Common myeloid progenitor, CD34-positive (primary cell): ENCODE measurements around the gene NLGN2.

Experiments used
- CTCF ChIA-PET: fragments of 350-600 bp; sonication (Branson Sonifier 250); formaldehyde crosslinking; loops from one replicate; lab custom pipeline; 2021; ENCODE audit warnings: antibody characterized with exemption; lab: Charles Lee
- POLR2A ChIA-PET: fragments of 350-600 bp; sonication (Branson Sonifier 250); formaldehyde crosslinking; loops from one replicate; lab custom pipeline; 2021; ENCODE audit warnings: antibody characterized with exemption; lab: Charles Lee
- DNase-seq, 3 donors: peaks; one replicate each; pipeline versions ENCODE4 v3.0.0 to v3.0.0-alpha.2; 2013
- H3K27ac ChIP-seq, 2 experiments: 1 replicate in 1 of 2; 2 replicates in 1 of 2; pipeline ENCODE4 v1.7.0; 2013; ENCODE audit warnings: inconsistent platforms in 2 of 2, low read length in 2 of 2, mild to moderate bottlenecking in 2 of 2, low read depth in 1 of 2, moderate library complexity in 1 of 2; ENCODE audit not compliant: severe bottlenecking in 2 of 2, insufficient read depth in 1 of 2, poor library complexity in 1 of 2
- H3K27me3 ChIP-seq, 5 experiments: replicated peaks in 2 of 5; 1 replicate in 3 of 5; 2 replicates in 2 of 5; pipeline versions ENCODE4 v1.6.1 to v1.7.0; 2013; ENCODE audit warnings: low read length in 4 of 5, mild to moderate bottlenecking in 2 of 5, moderate library complexity in 2 of 5, inconsistent platforms in 1 of 5; ENCODE audit not compliant: insufficient read depth in 5 of 5, control insufficient read depth in 4 of 5
- H3K36me3 ChIP-seq, 4 experiments: 1 replicate in 2 of 4; 2 replicates in 2 of 4; pipeline versions ENCODE4 v1.6.1 to v1.7.0; 2013; ENCODE audit warnings: low read length in 3 of 4, control low read depth in 1 of 4, mild to moderate bottlenecking in 1 of 4; ENCODE audit not compliant: control insufficient read depth in 4 of 4, insufficient read depth in 4 of 4
- H3K4me1 ChIP-seq, 4 experiments: 1 replicate in 3 of 4; 2 replicates in 1 of 4; pipeline versions ENCODE4 v1.6.1 to v1.7.1; 2013; ENCODE audit warnings: low read length in 3 of 4, mild to moderate bottlenecking in 3 of 4, control low read depth in 1 of 4, inconsistent platforms in 1 of 4, moderate library complexity in 1 of 4; ENCODE audit not compliant: control insufficient read depth in 4 of 4, insufficient read depth in 4 of 4; ENCODE audit errors: control extremely low read depth in 1 of 4
- H3K4me3 ChIP-seq, 7 experiments: 1 replicate in 4 of 7; 2 replicates in 3 of 7; pipeline versions ENCODE4 v1.5.1 to v1.7.0; 2013; ENCODE audit warnings: mild to moderate bottlenecking in 7 of 7, low read length in 6 of 7, moderate library complexity in 6 of 7, inconsistent platforms in 2 of 7, low read depth in 2 of 7, control low read depth in 1 of 7; ENCODE audit not compliant: insufficient read depth in 4 of 7, control insufficient read depth in 1 of 7; ENCODE audit errors: extremely low read depth in 1 of 7
- H3K9me3 ChIP-seq, 5 experiments: 1 replicate in 4 of 5; 2 replicates in 1 of 5; pipeline versions ENCODE4 v1.6.1 to v1.7.1; 2013; ENCODE audit warnings: low read length in 4 of 5, mild to moderate bottlenecking in 2 of 5, inconsistent platforms in 1 of 5, low read depth in 1 of 5, moderate library complexity in 1 of 5; ENCODE audit not compliant: control insufficient read depth in 4 of 5, insufficient read depth in 2 of 5; ENCODE audit errors: control extremely low read depth in 1 of 5
- WGBS: methylation state at CpG from one replicate; pipeline ENCODE4 v1.1.5; 2013; ENCODE audit not compliant: insufficient coverage; 5-methylcytosine and 5-hydroxymethylcytosine counted together

The NLGN2 gene

GRCh38 chr17:7417056-7417655, 9.5 kb downstream of the NLGN2 start:
- no peak for DNase-seq
- Histone ChIP-seq H3K27me3 (no peaks in the 10 kb centered on the region), H3K4me1 (no peaks in the 10 kb centered on the region), H3K36me3 (peaks cover 0 to 4% (median 2%) of the 10 kb centered on the region in 4 experiments), H3K9me3 (no peaks in the 10 kb centered on the region), H3K4me3 (no peak overlapping the region), H3K27ac (no peak overlapping the region)
- WGBS = 96% methylated on average over 38 of the region's 54 CpGs
- ChIA-PET CTCF (interaction anchor here (1.4 kb wide), 1 partner anchor 19 kb away, joined by 4 read pairs; no protein-coding TSS in a partner anchor), POLR2A (no interaction called here)

DNA sequence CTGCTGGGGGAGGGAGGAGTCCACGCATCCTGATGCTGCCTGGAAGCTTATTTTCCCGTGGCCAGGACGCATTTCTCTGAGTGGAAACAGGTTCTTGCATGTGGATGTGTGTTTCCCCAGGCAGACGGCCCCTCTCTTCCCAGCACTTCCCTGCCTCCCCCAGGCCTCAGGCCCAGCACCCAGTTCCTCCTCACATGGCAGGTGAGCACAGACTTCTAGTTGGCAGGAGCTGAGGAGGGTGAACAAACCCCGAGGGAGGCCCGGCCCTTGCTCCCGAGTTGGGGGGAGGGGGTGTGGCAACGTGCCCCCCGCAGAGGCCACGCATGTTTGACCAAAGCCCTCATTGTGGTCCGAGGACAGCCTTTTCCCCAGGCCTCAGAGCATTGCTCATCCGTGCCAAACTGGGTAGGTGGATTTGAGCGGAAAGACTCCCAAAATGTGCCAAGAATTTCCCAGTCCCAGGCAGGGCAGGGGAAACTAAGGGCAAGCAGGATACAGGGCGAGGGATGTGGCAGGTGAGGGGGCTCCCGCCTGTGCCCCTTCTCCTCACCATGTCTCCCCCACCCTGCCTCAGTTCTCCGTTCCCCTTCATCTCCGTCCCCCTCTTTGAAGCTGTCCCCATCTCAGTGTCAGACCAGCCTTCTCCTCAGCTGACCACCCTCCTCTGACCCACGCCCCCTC, 11.0 kb downstream of the NLGN2 start:
- Histone ChIP-seq H3K9me3 (no peaks in the 10 kb centered on the region), H3K27ac (no peak overlapping the region), H3K4me3 (no peak overlapping the region), H3K27me3 (no peaks in the 10 kb centered on the region), H3K4me1 (no peaks in the 10 kb centered on the region), H3K36me3 (peaks cover 0 to 4% (median 2%) of the 10 kb centered on the region in 4 experiments)
- POLR2A ChIA-PET = no interaction called here
- DNase-seq = no peak
- CTCF ChIA-PET = interaction anchor here (0.8 kb wide), 1 partner anchor 58 kb away, joined by 3 read pairs; no protein-coding TSS in a partner anchor
- 88% methylated on average over 10 of the region's 18 CpGs for WGBS

DNA sequence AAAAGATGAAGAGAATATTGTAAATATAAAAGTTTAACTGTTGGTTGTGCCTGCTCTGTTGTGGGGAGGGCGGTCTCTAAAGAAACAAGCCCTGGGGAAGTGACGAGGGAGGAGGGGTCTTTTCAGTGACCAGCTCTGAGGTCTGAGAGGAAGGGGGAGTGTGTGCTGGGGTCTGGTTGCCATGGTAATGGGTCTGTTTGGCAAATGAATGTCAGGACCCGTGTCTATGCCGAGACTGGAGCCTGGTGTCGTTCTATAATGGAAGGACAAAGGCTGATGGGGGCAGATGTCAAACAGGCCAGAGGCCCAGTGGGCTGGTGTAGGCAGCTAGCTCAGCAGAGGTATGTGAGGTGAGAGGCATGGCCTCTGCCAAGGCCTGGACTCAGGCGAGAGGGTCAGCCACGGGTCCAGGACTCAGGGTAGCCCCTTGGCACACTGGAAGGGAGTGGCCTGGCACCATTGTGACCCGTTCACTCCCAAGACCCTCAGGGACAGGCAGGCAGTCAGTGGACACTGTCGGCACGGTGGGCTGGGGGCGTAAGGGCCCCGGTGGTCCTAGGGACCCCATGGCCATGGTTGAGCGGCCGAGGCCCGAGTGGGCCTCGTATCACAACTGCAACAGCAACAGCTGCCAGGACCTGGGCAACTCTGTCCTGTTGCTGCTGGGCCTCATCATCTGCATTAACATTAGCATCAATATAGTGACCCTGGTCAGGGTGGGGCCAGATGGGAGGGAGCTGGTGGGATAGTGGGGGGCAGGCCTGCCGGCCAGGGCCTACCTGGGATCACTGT, 12.4 kb downstream of the NLGN2 start, which contains the start of gene SPEM1:
SPEM1 (plus strand) TSS at position 506 of the 792 bp plus-strand sequence; CDS start at position 567, 61 bp downstream.
- POLR2A ChIA-PET = no interaction called here
- CTCF ChIA-PET = interaction anchor here (0.6 kb wide), 1 partner anchor 29 kb away, joined by 3 read pairs; no protein-coding TSS in a partner anchor

GRCh38 chr17:7421186-7421585, 13.5 kb downstream of the NLGN2 start:
- Histone ChIP-seq H3K27me3 (no peaks in the 10 kb centered on the region), H3K4me3 (no peak overlapping the region), H3K36me3 (peaks cover 0 to 2% (median under 1%) of the 10 kb centered on the region in 4 experiments), H3K4me1 (no peaks in the 10 kb centered on the region), H3K9me3 (no peaks in the 10 kb centered on the region), H3K27ac (no peak overlapping the region)
- no peak for DNase-seq
- POLR2A ChIA-PET = no interaction called here
- over 99% methylated on average over 13 of the region's 16 CpGs for WGBS
- CTCF ChIA-PET = no interaction called here

More for the DNA sequence above, 12.4 kb downstream of the NLGN2 start, which contains the start of gene SPEM1:
- Histone ChIP-seq H3K27ac (no peak within 1 kb of the TSS), H3K4me3 (no peak within 1 kb of the TSS), H3K4me1 (no peaks in the 10 kb centered on the region), H3K36me3 (peaks cover 0 to 2% (median 1%) of the 10 kb centered on the region in 4 experiments), H3K27me3 (no peaks in the 10 kb centered on the region), H3K9me3 (no peaks in the 10 kb centered on the region)
- 97% methylated on average over 15 of the region's 17 CpGs for whole genome bisulfite sequencing
- no peak for DNase-seq

DNA sequence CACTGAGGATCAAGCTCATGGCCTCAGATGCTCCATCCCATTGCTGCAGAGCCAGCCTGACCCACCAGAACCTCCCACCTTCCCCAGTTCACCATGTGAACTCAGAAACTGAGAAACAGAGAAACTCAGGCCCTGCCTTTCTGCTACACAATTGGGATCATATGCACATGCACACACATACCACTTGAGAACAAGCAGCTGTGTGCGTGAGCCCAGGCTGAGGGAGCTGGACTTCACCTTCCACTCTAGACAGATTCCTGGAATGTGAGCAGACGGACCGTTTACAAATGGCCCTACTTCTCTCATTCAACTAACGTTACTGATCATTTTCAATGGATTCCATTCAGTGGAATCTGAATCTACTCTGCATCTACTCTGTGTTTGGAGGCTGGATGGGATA, 16.0 kb downstream of the NLGN2 start:
- Histone ChIP-seq H3K4me1 (no peaks in the 10 kb centered on the region), H3K4me3 (no peak overlapping the region), H3K27me3 (no peaks in the 10 kb centered on the region), H3K9me3 (no peaks in the 10 kb centered on the region), H3K36me3 (no peaks in the 10 kb centered on the region), H3K27ac (no peak overlapping the region)
- CTCF ChIA-PET = interaction anchor here (1.2 to 2.0 kb wide), 2 partner anchors 9 to 13 kb away, joined by 3 to 5 read pairs; no protein-coding TSS in a partner anchor
- WGBS = 100% methylated on average over 4 of the region's 4 CpGs
- POLR2A ChIA-PET = no interaction called here
- no peak for DNase-seq

GRCh38 chr17:7425316-7425715, 17.7 kb downstream of the NLGN2 start, which contains the start of gene SPEM2:
TSS of gene SPEM2 (plus strand) at chr17:7425616. CDS start at chr17:7425689, 73 bp downstream.
- no peaks in the 10 kb centered on the region for H3K4me1 ChIP-seq
- H3K9me3 ChIP-seq = no peaks in the 10 kb centered on the region
- DNase-seq = peak in 2 of 3 donors; percentile 24 to 39
- no peaks in the 10 kb centered on the region for H3K27me3 ChIP-seq
- H3K36me3 ChIP-seq = no peaks in the 10 kb centered on the region
- CTCF ChIA-PET = interaction anchor here (0.7 to 1.9 kb wide), 5 partner anchors 11 to 72 kb away, joined by 3 to 12 read pairs (median 3); partner anchors contain the start of gene TMEM102
- H3K27ac ChIP-seq = no peak within 1 kb of the TSS
- POLR2A ChIA-PET = no interaction called here
- no peak within 1 kb of the TSS for H3K4me3 ChIP-seq
- WGBS = 86% methylated on average over 7 of the region's 7 CpGs
